ENCODE results near the gene GNPDA2. TPM values are rescaled to one million over a fixed set of nuclear protein-coding genes. Genes with fewer than 3 reads are reported as not detected.
A peak's percentile ranks its signal among the peaks of the same experiment; 100 is the strongest.

Gene GNPDA2
- total RNA-seq, 1 donor from 2014 or later: 10.2 TPM

DNA sequence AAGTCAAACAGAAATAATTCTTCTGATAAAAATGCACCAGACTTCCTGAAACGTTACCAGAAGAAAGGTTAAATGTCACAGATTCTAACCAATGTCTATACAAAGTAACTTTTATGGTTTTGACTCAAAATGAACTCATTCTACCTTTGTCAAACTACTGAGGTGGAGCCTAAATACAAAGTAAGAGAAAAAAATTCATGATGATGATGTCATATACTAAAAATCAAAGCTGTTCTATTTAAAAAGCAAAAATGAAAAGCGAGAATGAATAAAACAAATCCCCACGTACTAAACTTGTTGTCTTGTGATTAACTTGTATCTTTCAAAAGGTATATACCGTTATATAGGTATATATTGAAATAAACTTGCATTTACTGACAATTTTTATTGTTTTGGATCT, 21.7 kb downstream of the GNPDA2 start:
- DNase-seq (ENCODE audit: missing footprints) (no peak), ATAC-seq (no peak)
- intact Hi-C loops (cut with DNase I): no loop called here

GRCh38 chr4:44701037-44701436, 25.3 kb downstream of the GNPDA2 start:
- DNase-seq (ENCODE audit: missing footprints) (no peak), ATAC-seq (no peak)
- intact Hi-C loops (cut with DNase I): no loop called here

DNA sequence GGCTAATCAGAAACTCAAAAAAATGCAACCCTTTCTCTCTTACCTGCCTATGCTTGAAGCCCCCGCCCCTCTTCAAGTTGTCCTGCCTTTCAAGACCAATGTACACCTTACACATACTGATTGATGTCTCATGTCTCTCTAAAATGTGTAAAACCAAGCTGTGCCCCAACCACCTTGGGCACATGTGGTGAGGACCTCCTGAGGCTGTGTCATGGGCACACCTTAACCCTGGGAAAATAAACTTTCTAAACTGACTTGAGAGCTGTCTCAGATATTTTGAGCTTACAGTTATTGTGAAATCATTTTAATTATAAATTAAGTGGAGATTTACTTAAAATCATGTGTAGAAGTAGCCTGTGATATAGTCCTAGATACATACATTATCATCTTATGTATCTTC, 25.9 kb downstream of the GNPDA2 start:
- no peak for ATAC-seq
- intact Hi-C loops (cut with DNase I): no loop called here
- no peak for DNase-seq (ENCODE audit: missing footprints)

DNA sequence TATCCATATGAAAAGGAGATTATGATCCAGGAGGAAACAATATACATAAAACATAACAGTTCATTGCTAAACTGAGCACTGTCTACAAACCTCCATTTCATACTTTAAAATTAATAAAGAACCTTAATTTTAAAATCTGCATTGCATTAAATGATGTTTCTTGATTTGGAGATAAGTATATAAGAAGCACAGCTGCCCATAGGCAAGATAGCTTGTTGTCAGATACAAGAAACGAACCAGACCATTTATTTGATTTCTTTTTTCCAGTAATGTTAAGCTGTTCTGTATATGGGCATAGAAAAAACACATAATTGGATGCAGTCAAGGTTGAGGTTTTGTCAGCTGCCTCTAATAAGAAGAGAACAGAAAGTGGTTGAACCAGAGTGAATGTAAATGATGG, 41.7 kb downstream of the GNPDA2 start:
- no peak for ATAC-seq
- intact Hi-C loops (cut with DNase I): no loop called here

DNA sequence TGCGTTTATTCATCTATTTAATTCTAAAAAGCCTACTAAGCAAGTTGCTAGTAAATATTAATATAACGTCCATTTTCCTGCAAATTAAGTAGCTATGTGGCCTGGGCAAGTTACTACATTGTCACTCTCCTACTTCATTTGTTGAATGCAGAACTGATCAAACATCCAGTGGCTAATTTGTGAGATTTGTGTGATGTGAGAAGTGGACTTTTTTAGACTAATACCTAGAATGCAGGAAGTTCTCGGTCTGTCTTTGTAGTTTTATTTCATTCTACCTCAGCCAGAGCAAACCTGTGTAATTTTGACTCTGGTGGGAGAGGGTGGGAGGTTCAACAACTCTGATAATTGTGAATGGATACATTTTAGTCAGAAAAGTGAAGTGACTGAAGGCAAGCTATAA, 47.3 kb downstream of the GNPDA2 start:
- ATAC-seq: no peak
- DNase-seq (ENCODE audit: missing footprints): no peak
- intact Hi-C loops (cut with DNase I): loop anchor here (10.0 kb wide), 1 partner anchor 46 kb away; the partner anchor contains the start of gene GNPDA2

More for the DNA sequence above, 41.7 kb downstream of the GNPDA2 start:
- no peak for DNase-seq (ENCODE audit: missing footprints)

GRCh38 chr4:44678094-44679041, 48.0 kb downstream of the GNPDA2 start, which contains the start of gene GUF1:
Gene GUF1, plus strand, starts transcription at chr4:44678420. Its CDS starts 203 bp downstream, at chr4:44678623.
- ATAC-seq: peak; percentile 99
- DNase-seq (ENCODE audit: missing footprints): peak; percentile 96
- intact Hi-C loops (cut with DNase I): loop anchor here (10.0 kb wide), 1 partner anchor 46 kb away; the partner anchor contains the start of gene GNPDA2

- DNase-seq (ENCODE audit: missing footprints) (no peak), ATAC-seq (no peak)
- intact Hi-C loops (cut with DNase I): loop anchor here (10.0 kb wide), 1 partner anchor 49 kb away; the partner anchor contains the start of gene GNPDA2
These were observed 51.0 kb downstream of the GNPDA2 start for GRCh38 chr4:44675366-44675765.

GRCh38 chr4:44674471-44674870, 51.9 kb downstream of the GNPDA2 start:
- ATAC-seq (no peak), DNase-seq (ENCODE audit: missing footprints) (no peak)
- intact Hi-C loops (cut with DNase I): loop anchor here (10.0 kb wide), 1 partner anchor 50 kb away; the partner anchor contains the start of gene GNPDA2

DNA sequence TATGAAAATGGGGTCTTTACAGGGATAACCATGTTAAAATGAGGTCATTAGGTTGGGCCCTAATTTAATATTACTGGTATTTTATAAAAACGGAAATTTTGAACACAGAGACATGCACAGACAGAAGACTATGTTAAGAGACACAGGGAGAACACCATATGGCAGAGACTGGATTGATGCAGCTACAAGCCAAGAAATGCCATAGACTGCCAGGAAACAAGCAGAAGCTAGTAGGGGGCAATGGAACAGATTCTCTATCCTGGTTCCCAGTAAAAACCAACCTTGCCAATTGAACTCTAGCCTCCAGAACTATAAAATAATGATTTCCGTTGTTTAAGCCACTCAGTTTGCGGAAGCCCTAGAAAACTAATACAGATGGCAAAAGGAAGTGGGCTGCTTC, 54.7 kb downstream of the GNPDA2 start:
- no peak for DNase-seq (ENCODE audit: missing footprints)
- ATAC-seq: no peak
- intact Hi-C loops (cut with DNase I): loop anchor here (10.0 kb wide), 1 partner anchor 53 kb away; the partner anchor contains the start of gene GNPDA2

DNA sequence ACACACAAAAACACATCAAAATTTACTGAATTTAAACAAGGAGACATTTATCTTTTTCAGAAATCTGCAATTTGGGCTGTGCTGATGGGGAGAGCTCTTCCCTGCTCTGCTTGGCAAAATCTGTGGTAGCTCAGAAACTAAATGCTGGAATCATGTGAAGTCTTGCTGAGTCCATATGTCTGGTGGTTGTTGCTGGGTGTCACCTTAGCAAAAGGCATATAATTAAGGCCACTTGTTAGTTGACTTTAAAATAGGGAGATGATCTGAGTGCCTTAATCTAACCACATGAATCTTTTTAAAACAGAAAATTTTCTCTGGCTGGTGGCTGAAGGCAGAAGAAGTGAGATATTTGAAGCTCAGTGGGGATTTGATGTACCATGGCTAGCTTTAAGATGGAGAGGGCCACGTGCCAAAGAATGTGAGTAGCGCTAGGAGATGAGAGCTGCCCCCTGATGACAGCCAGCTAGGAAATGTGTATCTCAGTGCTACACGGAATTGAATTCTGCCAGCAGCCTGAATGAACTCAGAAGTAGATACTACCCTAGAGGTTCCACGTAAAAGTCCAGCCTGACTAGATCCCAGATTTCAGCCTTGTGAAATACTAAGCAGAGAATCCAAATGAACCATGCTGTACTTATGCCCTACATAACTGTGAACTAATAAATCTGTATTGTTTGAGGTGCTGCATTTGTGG, 55.7 kb downstream of the GNPDA2 start:
- DNase-seq (ENCODE audit: missing footprints) (peak; percentile 48), ATAC-seq (no peak)
- intact Hi-C loops (cut with DNase I): loop anchor here (10.0 kb wide), 1 partner anchor 54 kb away; the partner anchor contains the start of gene GNPDA2

GRCh38 chr4:44668526-44668925, 57.8 kb downstream of the GNPDA2 start:
- ATAC-seq: no peak
- intact Hi-C loops (cut with DNase I): no loop called here
- no peak for DNase-seq (ENCODE audit: missing footprints)

GRCh38 chr4:44663539-44664263, 62.7 kb downstream of the GNPDA2 start:
- no peak for ATAC-seq
- DNase-seq (ENCODE audit: missing footprints): peak; percentile 45
- intact Hi-C loops (cut with DNase I): no loop called here

- ATAC-seq: no peak
- intact Hi-C loops (cut with DNase I): no loop called here
- DNase-seq (ENCODE audit: missing footprints): no peak
These were observed 63.7 kb downstream of the GNPDA2 start for GRCh38 chr4:44662623-44663005.

- no peak for ATAC-seq
- intact Hi-C loops (cut with DNase I): no loop called here
- no peak for DNase-seq (ENCODE audit: missing footprints)
These were observed 64.3 kb downstream of the GNPDA2 start for GRCh38 chr4:44661940-44662622.

GRCh38 chr4:44660396-44660795, 66.0 kb downstream of the GNPDA2 start:
- no peak for ATAC-seq
- DNase-seq (ENCODE audit: missing footprints): no peak
- intact Hi-C loops (cut with DNase I): no loop called here

- intact Hi-C loops (cut with DNase I): no loop called here
These were observed 74.4 kb downstream of the GNPDA2 start for GRCh38 chr4:44652002-44652401.

More at GRCh38 chr4:44652002-44652401, 74.4 kb downstream of the GNPDA2 start:
- DNase-seq (ENCODE audit: missing footprints) (no peak), ATAC-seq (no peak)
